Glomerular visceral epithelial cell (primary cell): ENCODE data around the gene MRPS33.
A peak's percentile ranks its signal among the peaks of the same experiment; 100 is the strongest.
"Not testable (repeated sequence)": the region's sequence is repeated elsewhere in the genome, so short reads cannot be mapped to it uniquely, and the experiment has no call there.

Experiments used
- DNase-seq: peaks from one replicate; pipeline ENCODE4 v3.0.0-alpha.2; 2016; ENCODE audit errors: extremely low spot score

Gene MRPS33

DNA sequence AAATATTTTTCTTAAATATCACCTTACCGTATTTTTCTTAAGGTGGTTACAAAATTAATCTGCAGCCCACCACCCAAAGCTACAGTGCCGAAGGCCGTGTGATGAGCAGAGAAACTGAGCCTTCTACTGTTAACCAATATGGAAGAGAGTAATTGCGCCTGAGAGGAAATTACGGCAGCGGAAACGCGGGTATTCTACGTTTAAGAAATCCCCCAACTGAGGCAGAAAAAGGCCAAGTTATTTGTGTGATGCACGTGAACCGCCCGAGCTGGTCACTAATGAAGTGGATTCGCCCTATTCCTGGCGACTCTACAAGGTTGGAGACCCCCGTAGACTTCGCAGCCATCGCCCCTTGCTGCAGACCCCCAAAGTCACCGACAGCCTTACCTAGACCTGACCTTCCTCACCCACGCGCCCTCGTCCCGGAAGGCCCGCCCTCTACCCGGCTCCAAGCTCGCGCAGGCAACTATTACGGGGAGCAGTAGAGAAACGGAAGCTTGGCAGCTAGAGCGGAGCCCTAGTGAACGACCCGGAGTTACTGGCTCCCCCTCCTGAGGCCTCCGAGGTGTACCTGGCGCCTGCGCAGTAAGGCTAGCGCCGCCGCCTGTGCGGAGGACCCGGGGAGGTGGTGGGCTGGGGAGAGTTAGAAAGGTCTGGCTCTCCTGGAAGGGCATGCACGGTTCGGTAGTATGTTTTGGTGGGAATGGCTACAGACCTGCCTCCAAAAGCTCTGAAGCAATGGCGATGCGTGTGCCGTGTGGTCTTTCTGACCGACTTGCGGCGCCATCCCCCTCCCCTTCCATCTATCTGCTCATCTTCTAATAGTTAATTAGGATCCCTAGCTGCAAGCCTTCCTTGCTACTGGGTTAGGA, at the start of gene MRPS33:
TSS of gene MRPS33 (minus strand) at position 429 of the 872 bp plus-strand sequence. CDS start 4,319 bp downstream, outside the sequence.
- peak; percentile 96 for DNase-seq

- no peak for DNase-seq
Measured at GRCh38 chr7:141057788-141058187, 43.0 kb upstream of the MRPS33 start.

GRCh38 chr7:141055146-141055545, 40.4 kb upstream of the MRPS33 start:
- no peak for DNase-seq

- peak; percentile 96 for DNase-seq
Measured at GRCh38 chr7:141053626-141054025, 38.9 kb upstream of the MRPS33 start.

GRCh38 chr7:141045842-141046620, 31.3 kb upstream of the MRPS33 start:
- DNase-seq = peak; percentile 91

GRCh38 chr7:141045126-141045841, 30.5 kb upstream of the MRPS33 start:
- DNase-seq = peak; percentile 95

DNA sequence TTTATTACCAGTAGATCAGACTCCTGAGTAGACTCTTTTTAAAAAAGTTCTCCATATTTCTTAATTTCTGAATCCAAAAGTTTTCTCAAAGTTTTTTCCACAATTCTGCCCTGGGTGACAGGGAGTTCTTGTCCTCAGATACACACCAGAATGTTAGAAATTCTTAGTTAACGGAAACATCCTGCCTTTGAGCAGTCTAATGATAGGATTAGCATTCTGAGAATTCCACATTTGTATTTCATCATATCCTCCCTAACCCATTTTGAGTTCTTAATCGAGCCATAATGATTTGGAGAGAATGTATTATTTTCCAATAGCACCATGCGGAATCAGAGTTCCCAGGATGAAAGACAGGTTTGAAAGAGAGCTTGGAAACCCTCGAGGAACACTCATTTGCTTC, 28.9 kb upstream of the MRPS33 start:
- DNase-seq = peak; percentile 25

DNA sequence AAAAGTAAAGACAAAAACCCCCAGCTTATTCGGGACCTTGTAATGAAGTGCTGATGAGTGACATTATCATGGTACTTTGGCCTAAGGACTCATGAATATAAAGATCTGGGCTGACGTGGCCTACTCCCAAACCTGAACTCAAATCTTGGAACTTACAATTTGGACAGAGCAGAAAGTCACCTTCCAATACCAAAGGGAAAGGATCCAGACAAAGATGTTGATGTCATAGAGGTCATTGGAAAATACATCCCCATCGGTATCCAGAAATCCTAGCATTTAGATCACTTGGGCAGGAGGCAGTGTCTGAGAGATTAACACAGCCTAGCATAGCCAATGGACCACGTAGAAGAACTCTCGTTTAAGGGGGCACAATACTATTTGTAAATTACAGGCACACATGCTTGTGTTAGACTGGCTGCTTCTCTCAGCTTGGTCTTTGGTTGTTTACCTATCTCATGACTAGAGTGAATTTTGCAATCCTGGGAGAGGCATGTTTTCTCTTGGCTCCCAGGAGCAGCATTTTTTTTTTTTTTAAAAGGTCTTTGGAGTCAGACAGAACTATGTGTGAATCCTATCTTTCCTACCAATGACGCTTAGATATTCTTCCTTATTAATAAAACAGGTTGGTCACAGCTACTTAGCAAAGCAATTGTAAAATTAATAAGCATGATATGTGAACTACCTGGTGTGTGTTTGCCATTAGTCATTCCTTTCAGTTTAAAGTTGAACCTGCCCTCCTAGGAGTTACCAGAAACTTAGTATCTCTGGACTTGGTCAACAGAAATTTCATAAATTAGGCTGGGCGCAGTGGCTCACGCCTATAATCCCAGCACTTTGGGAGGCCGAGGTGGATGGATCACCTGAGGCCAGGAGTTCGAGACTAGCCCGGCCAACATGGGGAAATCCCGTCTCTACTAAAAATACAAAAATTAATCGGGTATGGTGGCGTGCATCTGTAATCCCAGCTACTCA, 27.8 kb upstream of the MRPS33 start:
- no peak for DNase-seq

GRCh38 chr7:141039376-141039775, 24.6 kb upstream of the MRPS33 start:
- DNase-seq = peak; percentile 77

- DNase-seq = not testable (repeated sequence)
Measured at GRCh38 chr7:141038100-141038499, 23.3 kb upstream of the MRPS33 start.

DNA sequence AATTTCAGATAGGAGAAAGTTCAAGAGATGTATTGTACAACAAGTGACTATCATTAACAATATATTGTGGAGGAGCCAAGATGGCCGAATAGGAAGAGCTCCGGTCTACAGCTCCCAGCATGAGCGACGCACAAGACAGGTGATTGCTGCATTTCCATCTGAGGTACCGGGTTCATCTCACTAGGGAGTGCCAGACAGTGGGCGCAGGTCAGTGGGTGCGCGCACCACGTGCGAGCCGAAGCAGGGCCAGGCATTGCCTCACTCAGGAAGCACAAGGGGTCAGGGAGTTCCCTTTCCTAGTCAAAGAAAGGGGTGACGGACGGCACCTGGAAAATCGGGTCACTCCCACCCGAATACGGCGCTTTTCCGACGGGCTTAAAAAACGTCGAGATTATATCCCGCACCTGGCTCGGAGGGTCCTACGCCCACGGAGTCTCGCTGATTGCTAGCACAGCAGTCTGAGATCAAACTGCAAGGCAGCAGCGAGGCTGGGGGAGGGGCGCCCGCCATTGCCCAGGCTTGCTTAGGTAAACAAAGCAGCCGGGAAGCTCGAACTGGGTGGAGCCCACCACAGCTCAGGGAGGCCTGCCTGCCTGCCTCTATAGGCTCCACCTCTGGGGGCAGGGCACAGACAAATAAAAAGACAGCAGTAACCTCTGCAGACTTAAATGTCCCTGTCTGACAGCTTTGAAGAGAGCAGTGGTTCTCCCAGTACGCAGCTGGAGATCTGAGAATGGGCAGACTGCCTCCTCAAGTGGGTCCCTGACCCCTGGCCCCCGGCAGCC, 18.0 kb upstream of the MRPS33 start:
- DNase-seq = not testable (repeated sequence)

GRCh38 chr7:141028767-141029166, 14.0 kb upstream of the MRPS33 start:
- no peak for DNase-seq

DNA sequence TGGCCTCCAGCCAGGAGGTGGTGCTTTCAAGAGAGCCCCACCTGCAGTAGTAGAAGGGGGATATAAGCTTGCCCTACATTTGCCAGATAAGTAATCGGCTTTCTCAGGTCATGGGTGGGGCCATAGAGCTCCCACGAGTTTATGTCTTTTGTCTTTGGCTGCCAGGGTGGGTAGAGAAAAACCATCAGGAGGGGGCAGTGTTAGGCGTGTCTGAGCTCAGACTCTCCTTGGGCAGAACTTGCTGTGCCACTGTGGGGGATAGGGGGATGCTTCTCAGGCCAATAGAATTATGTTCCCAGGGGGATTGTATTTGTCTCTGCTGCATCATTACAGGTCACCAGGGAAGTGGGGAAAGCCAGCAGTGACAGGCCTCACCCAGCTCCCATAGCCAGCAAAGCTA, 12.3 kb upstream of the MRPS33 start:
- no peak for DNase-seq

GRCh38 chr7:141024668-141025067, 9.9 kb upstream of the MRPS33 start:
- no peak for DNase-seq

GRCh38 chr7:141023295-141023694, 8.5 kb upstream of the MRPS33 start:
- DNase-seq = no peak

- no peak for DNase-seq
Measured at GRCh38 chr7:141017555-141017954, 2.8 kb upstream of the MRPS33 start.

DNA sequence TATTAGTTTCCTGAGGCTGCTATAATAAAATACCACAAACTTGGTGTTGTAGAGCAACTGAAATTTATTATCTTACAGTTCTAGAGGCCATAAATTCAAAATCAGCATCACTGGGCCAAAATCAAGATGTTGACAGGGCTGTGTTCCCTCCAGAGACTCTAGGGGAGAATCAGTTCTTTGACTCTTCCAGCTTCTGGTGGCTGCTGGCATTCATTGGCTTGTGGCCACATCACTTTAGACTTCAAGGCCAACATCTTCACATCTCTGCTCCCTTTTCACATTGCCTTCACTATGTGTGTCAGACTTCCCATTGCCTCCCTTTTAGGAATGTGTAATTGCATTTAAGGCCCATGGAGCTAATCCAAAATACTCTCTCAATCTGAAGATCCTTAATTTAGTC, 1.6 kb upstream of the MRPS33 start:
- DNase-seq = no peak

DNA sequence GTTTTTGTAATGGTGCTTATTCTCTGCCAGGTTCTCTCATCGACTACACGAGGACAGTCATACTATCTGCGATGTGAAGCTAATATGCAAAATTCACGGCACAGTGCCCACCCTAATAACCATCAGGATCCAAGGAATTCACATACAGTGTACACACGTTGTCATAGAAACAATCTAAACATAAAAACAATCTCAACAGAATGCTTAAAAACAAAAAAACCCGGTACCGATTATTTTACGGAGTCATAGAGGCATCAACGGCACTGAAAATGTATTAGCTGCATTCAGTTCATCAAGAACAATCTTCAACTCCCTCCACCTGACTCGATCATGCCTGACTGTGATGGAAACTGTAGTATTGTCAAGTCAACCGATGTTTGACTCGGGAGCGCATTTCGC, 628 bp downstream of the MRPS33 start:
- DNase-seq = peak; percentile 53

DNA sequence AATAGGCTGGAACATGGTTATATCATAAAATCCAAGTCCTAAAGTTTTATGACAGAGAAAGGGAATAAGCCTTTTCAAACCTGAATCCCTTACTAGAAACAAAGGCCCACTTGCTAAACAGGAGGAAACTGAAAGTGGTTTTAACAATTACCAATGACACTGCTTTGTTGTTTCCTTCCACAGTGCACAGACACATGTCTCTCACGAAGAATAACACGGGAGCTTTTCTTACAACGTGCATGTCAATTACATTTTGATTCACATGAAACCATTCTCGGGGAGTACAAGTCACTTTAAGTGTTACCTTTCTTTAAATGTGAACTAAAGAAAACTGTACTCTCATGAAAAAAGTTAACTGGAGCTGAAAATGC, 1.4 kb downstream of the MRPS33 start:
- DNase-seq = no peak

DNA sequence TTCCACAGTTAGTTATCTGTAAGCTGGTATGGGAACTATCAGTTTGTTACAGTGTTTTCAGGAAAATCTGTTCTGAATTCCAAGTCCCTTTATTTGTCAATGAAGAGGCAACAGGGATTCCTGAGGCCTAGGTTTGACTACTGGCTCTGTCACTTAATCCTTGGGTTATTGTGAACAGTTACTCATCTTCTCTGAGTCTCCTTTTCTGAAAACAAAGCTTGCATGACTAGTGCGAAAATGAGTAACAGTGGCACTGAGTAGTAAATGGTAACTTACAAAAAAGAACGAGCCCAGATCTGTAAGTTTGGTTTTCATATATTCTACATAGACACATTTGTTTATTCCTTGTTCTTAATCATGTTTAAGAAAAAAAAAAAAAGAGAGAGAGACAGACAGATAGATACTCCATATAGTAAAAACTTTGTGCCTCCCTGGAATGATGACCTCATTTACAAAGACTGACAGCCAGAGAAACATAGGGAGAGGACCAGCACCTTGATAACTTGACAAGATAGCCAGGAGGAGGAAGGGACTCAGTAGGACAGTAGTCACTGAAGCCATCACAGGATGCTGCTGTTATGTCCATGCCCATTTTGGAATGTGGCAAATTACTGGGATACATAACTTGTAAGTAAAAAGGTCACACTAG, 1.9 kb downstream of the MRPS33 start:
- peak; percentile 42 for DNase-seq
